GM19351 (cell line): ENCODE measurements around the gene DYRK4.

Experiments used
- ATAC-seq: cut with Tn5 transposase; IDR thresholded peaks from one replicate; pipeline ENCODE4 v1.9.1; 2021; ENCODE audit warnings: mild to moderate bottlenecking, moderate library complexity; ENCODE audit not compliant: unreplicated experiment

The DYRK4 gene

DNA sequence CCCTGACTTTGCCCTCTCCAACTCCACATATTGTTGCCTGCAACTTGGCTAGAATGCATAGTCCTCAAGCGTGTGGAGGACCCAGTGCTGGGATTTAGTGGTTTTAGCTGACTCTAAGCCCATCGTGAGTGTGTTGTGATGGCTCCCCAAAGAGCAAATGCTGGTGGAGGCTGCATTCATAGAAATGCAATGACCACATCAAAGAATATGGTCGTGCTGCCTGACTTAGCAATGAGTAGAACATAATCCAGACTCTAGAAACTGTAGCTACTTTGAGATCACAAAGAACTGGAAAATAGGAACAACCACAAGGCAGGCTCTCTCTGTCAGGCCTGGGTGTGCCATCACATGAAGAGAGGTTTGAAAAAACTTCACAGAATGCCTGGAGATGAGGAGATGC is 1.3 kb downstream of the DYRK4 start:
- ATAC-seq, result no peak

- no peak for ATAC-seq
These were observed 2.8 kb downstream of the DYRK4 start for GRCh38 chr12:4564818-4565217.

GRCh38 chr12:4566474-4566873 is 4.5 kb downstream of the DYRK4 start:
- ATAC-seq, result no peak

GRCh38 chr12:4567073-4567881 is 5.3 kb downstream of the DYRK4 start:
- peak; percentile 50 for ATAC-seq

DNA sequence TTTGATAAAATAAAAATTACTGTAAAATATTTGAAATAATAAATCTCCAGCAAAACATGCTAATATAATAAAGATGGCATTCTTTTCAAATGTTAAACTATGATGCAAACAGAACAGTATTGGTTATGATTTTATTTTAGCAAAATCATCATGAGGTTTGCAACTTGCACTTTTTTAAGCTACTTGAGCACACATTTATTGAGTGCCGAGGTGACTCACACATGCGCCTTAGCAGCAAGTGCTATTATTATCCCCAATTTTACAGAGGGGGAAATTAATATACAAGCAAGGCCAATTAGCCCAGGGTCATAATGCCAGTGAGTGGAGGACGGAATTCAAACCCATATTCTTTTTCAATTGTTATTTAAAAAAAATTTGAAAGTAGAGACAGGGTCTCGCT is 7.3 kb downstream of the DYRK4 start:
- ATAC-seq, result no peak

- ATAC-seq, result no peak
These were observed 10.7 kb downstream of the DYRK4 start for GRCh38 chr12:4572680-4573079.

- ATAC-seq, result no peak
These were observed 17.5 kb downstream of the DYRK4 start for GRCh38 chr12:4579305-4580102.

- no peak for ATAC-seq
These were observed 18.3 kb downstream of the DYRK4 start for GRCh38 chr12:4580281-4580688.

- ATAC-seq, result no peak
These were observed 22.3 kb downstream of the DYRK4 start for GRCh38 chr12:4584281-4584680.

- ATAC-seq, result no peak
These were observed 22.9 kb downstream of the DYRK4 start for GRCh38 chr12:4584896-4585295.

DNA sequence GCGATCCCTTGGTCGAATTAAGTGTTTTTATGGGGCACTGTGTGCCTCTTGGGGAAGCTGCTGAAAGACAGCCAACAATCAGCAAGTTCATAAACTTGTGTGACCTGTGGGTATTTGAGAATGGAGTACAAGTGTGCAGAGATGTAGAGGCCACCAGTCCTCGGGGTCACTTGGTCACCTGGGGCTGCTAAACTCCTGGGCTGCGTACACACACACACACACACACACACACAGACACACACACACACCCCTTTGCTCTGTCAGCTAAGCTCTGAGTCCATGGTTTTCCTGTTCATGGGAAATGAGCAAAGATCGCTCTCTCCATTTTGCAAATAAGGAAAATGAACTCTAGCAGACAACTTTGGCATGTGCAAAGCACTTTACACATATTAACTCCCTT is 24.5 kb downstream of the DYRK4 start:
- ATAC-seq, result no peak

DNA sequence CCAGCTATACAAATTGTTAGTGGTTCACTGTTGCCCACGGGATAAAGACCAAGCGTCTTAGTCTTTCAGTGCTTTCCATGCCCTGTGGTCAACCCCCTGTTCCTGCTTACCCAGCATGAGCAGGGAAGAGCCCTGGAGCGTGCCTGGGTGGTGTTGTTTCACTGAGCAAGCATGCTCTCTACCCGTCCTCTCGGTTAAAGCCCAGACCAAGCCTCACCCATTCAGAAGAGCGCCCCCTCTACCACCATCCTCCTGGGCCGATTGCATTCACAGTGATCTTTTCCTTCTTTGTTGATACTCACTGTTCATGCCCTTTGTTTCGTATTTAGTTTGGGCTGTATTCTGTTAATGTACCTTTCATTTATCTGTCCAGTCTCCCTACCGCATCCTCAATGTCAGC is 25.1 kb downstream of the DYRK4 start:
- no peak for ATAC-seq

DNA sequence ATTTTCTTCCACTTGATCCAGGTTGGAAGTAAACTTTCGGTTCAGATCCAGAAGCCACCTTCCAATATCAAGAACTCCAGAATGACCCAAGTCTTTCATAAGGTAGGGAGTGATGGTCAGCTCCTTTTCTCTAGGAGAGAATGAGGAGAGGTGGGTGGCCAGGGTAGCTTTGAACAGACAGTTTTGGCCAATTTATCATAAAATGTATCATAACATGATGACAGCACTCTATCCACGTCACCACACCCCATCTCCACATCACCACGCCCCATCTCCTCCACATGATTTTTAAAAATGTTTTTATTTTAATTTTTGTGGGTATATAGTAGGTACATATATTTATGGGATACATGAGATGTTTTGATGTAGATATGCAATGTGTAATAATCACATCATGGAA is 26.9 kb downstream of the DYRK4 start:
- no peak for ATAC-seq

DNA sequence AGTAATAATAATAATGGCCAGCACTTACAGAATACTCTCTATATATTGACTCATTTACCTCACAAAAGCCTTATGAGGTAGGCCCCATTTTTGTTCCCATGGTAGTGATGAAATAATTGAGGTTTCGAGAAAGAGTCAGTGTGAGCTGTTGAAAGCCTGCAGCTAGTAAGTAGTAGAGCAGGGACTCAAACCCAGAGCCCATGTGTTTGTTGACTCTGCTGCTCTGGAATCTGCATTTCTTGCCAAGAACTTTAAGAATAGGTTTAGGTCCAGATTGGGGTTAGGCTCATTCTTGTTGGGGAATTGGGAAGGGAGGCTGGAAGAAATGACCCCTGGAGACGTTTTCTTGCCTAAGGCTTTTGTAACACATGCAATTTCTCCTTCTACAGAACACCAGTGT is 27.9 kb downstream of the DYRK4 start:
- no peak for ATAC-seq

DNA sequence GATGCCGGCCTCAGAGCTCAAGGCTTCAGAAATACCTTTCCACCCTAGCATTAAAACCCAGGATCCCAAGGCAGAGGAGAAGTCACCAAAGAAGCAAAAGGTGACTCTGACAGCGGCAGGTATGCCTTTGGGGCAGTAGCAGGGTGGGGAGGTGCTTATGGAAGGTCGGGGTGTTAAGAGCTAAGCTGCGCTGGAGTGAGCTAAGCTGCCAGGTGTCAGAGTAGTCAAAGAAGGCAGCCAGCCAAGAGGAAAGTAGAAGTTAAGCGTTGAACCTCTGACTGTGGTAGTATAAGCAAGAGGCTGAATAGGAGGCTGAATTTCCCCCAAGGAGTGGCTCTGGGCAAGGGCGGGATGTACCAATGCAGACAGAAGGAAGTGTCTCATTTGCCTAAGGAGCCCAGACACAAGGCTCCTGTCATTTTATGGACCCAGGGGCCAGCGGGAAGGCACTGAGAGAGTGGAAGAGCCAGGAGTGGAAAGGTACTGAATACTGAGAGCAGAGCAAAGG is 29.2 kb downstream of the DYRK4 start:
- no peak for ATAC-seq

- no peak for ATAC-seq
These were observed 33.9 kb downstream of the DYRK4 start for GRCh38 chr12:4595881-4596280.

DNA sequence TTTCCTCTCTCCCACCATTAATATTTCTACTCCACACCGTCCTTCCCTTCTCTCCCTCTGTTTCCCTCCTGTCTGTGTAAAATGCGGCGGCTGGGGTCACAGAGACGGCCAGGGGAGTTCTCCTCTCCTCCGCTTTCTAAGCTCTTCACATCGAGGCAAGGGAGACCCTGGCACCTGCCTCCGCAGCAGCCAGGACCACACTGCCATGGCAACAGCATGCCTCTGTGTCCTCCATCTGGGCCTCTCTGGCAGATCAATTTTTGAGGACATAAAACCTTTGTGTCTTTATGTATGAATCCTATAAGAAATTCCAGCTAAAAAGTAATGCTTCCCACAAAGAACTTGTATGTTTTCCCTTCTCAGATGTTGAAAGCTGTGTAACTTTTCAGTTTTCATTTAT is 41.4 kb downstream of the DYRK4 start:
- ATAC-seq, result no peak

DNA sequence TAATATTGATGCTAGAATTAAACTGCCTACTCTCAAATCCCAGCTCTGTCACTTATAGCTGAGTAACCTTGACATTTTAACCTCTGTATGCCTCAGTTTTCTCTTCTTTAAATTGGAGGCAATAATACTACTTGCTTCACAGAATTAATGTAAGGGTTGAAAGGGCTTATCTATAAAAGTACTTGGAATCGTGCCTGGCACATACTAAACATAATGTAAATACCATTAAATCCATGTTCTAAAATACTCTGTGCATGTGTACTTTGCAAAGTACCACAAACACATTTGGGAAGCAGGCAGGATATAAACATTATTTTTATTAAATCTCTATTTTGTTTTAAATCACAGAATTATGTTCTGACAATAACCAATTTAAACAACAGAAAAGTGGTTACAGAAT is 41.9 kb downstream of the DYRK4 start:
- ATAC-seq, result no peak

- peak; percentile 96 for ATAC-seq
These were observed 42.7 kb downstream of the DYRK4 start for GRCh38 chr12:4604684-4605193.

- ATAC-seq, result no peak
These were observed 45.0 kb downstream of the DYRK4 start for GRCh38 chr12:4607056-4607455.

DNA sequence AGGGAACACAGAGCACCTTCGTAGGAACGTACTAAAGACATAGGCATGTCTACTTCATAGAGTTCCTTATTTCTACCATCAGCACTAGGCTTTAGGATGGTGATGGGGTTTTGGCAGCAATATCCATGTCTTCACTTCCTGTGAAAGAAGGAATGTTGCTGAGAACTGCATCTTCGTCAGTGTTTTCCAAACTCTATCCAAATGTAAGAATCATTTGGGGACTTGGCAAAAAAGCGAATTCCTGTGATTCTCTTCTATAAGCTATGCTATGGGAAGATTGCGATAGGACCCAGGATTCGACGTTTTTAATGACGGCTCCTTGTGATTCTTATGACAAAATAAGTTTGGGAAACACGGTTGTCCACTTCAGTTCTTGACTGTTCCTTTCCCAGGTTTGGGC is 47.1 kb downstream of the DYRK4 start:
- ATAC-seq, result no peak

DNA sequence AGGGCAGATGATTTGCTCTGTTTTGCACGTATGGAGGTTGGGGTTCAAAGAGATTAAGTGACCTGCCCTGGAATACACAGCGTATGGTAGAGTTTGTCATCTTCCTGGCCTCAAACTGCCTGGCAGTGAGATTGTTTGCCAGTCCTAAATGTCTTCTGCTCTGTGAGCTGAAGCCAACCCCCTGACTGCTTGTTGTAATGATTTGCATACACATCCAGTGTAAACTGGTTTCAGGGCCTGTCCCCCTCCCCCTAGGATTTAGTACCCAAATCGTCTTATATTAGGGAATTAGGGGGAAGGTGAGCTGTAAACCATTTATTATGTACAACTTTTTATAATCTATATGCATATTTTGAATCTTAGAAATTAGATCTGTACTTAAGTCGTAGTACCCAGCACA is 48.5 kb downstream of the DYRK4 start:
- no peak for ATAC-seq
